HG03025 (cell line): ENCODE results near the gene BATF3.

Experiments
- ATAC-seq: cut with Tn5 transposase; IDR thresholded peaks from one replicate; pipeline ENCODE4 v1.9.1; 2021; ENCODE audit warnings: mild to moderate bottlenecking, moderate library complexity; ENCODE audit not compliant: unreplicated experiment, low FRiP score

The BATF3 gene

GRCh38 chr1:212686069-212686468 is 13.6 kb downstream of the BATF3 start:
- no peak for ATAC-seq

- no peak for ATAC-seq
Observed at GRCh38 chr1:212685429-212685828, 14.2 kb downstream of the BATF3 start.

- no peak for ATAC-seq
Observed at GRCh38 chr1:212684521-212685090, 15.0 kb downstream of the BATF3 start.

- no peak for ATAC-seq
Observed at GRCh38 chr1:212684076-212684475, 15.6 kb downstream of the BATF3 start.

- ATAC-seq = peak; percentile 65
Observed at GRCh38 chr1:212683357-212683722, 16.3 kb downstream of the BATF3 start.

GRCh38 chr1:212680680-212681389 is 18.8 kb downstream of the BATF3 start:
- no peak for ATAC-seq

- ATAC-seq = peak; percentile 57
Observed at GRCh38 chr1:212678456-212679410, 20.9 kb downstream of the BATF3 start.

- ATAC-seq = no peak
Observed at GRCh38 chr1:212677573-212677972, 22.1 kb downstream of the BATF3 start.

- ATAC-seq = no peak
Observed at GRCh38 chr1:212677136-212677535, 22.5 kb downstream of the BATF3 start.

- ATAC-seq = no peak
Observed at GRCh38 chr1:212675675-212676074, 24.0 kb downstream of the BATF3 start.

GRCh38 chr1:212674872-212675271 is 24.8 kb downstream of the BATF3 start:
- ATAC-seq = no peak

- no peak for ATAC-seq
Observed at GRCh38 chr1:212671342-212672031, 28.2 kb downstream of the BATF3 start.

- no peak for ATAC-seq
Observed at GRCh38 chr1:212670882-212671281, 28.8 kb downstream of the BATF3 start.

GRCh38 chr1:212670301-212670700 is 29.3 kb downstream of the BATF3 start:
- ATAC-seq = no peak

- no peak for ATAC-seq
Observed at GRCh38 chr1:212669600-212669999, 30.0 kb downstream of the BATF3 start.

GRCh38 chr1:212669102-212669501 is 30.5 kb downstream of the BATF3 start:
- ATAC-seq = no peak

GRCh38 chr1:212668477-212668876 is 31.2 kb downstream of the BATF3 start:
- ATAC-seq = no peak

- no peak for ATAC-seq
Observed at GRCh38 chr1:212667223-212668139, 32.2 kb downstream of the BATF3 start.

- ATAC-seq = no peak
Observed at GRCh38 chr1:212666116-212666775, 33.4 kb downstream of the BATF3 start.
